ENCODE data around the gene PALLD. TPM values are rescaled to one million over a fixed set of nuclear protein-coding genes. Genes with fewer than 3 reads are reported as not detected.

Gene PALLD
- polyA plus RNA-seq, 3 donors = 6.1 to 11.8 (median 9.9) TPM

- Mint-ChIP-seq H3K4me3 (no peak overlapping the region), H3K36me3 (no peaks in the 10 kb centered on the region), H3K9me3 (no peaks in the 10 kb centered on the region)
Measured at GRCh38 chr4:168845897-168846296, 349.0 kb downstream of the PALLD start.

GRCh38 chr4:168846414-168846813 lies 349.6 kb downstream of the PALLD start:
- no peak overlapping the region for H3K9ac ChIP-seq (ENCODE audit: insufficient read depth, low read length, poor library complexity, severe bottlenecking)
- H3K4me2 ChIP-seq (replicated peaks; ENCODE audit: extremely low read depth, low read length, poor library complexity, severe bottlenecking) = no peak overlapping the region
- H3K4me1 ChIP-seq (ENCODE audit: control insufficient read depth in 1 of 2, insufficient read depth in 2 of 2, low read length in 2 of 2) = peaks cover 15 to 30% of the 10 kb centered on the region in 2 donors
- no peaks in the 10 kb centered on the region for H3K36me3 Mint-ChIP-seq
- H3K27ac ChIP-seq (ENCODE audit: low read depth in 1 of 2, low read length in 2 of 2) = no peak overlapping the region
- H3K36me3 ChIP-seq (replicated peaks in 1 of 2; ENCODE audit: control insufficient read depth in 1 of 2, insufficient read depth in 2 of 2, low read length in 2 of 2) = no peaks in the 10 kb centered on the region
- no peak overlapping the region for H3K27ac Mint-ChIP-seq
- no peak overlapping the region for H3K4me3 ChIP-seq (replicated peaks in 1 of 3; ENCODE audit: low read depth in 2 of 3, low read length in 3 of 3)
- no peaks in the 10 kb centered on the region for H4K20me1 ChIP-seq (ENCODE audit: insufficient read depth, low read length)
- H3K4me1 Mint-ChIP-seq = peaks cover 30% of the 10 kb centered on the region
- H3K4me3 Mint-ChIP-seq = no peak overlapping the region
- H3K27me3 Mint-ChIP-seq (ENCODE audit: low read depth in 3 of 3) = peaks cover 2 to 4% (median 3%) of the 10 kb centered on the region in 3 donors
- no peak for DNase-seq
- H3K9me3 ChIP-seq (replicated peaks in 1 of 2; ENCODE audit: control insufficient read depth in 1 of 2, insufficient read depth in 1 of 2, low read length in 2 of 2) = no peaks in the 10 kb centered on the region
- no peak overlapping the region for H2AFZ ChIP-seq (ENCODE audit: insufficient read depth, low read depth, low read length, poor library complexity, severe bottlenecking)
- 100% methylated on average over 1 of the region's 4 CpGs for WGBS (ENCODE audit: insufficient coverage)
- H3K79me2 ChIP-seq (ENCODE audit: insufficient read depth, low read length) = no peaks in the 10 kb centered on the region
- intact Hi-C loops (cut with micrococcal nuclease) = no loop called here
- no peaks in the 10 kb centered on the region for H3K27me3 ChIP-seq (ENCODE audit: control insufficient read depth in 2 of 2, insufficient read depth in 2 of 2, low read length in 2 of 2)
- H3K9me3 Mint-ChIP-seq = no peaks in the 10 kb centered on the region
- TF ChIP-seq, protein P1, sequence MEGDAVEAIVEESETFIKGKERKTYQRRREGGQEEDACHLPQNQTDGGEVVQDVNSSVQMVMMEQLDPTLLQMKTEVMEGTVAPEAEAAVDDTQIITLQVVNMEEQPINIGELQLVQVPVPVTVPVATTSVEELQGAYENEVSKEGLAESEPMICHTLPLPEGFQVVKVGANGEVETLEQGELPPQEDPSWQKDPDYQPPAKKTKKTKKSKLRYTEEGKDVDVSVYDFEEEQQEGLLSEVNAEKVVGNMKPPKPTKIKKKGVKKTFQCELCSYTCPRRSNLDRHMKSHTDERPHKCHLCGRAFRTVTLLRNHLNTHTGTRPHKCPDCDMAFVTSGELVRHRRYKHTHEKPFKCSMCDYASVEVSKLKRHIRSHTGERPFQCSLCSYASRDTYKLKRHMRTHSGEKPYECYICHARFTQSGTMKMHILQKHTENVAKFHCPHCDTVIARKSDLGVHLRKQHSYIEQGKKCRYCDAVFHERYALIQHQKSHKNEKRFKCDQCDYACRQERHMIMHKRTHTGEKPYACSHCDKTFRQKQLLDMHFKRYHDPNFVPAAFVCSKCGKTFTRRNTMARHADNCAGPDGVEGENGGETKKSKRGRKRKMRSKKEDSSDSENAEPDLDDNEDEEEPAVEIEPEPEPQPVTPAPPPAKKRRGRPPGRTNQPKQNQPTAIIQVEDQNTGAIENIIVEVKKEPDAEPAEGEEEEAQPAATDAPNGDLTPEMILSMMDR (IDR thresholded peaks at IDR 0.05) = no peak

More at GRCh38 chr4:168845897-168846296, 349.0 kb downstream of the PALLD start:
- H3K27ac ChIP-seq (ENCODE audit: low read depth in 1 of 2, low read length in 2 of 2) = no peak overlapping the region
- H3K9ac ChIP-seq (ENCODE audit: insufficient read depth, low read length, poor library complexity, severe bottlenecking) = no peak overlapping the region
- no peak for DNase-seq
- no peak overlapping the region for H3K4me3 ChIP-seq (replicated peaks in 1 of 3; ENCODE audit: low read depth in 2 of 3, low read length in 3 of 3)
- no CpG with 5 or more reads among the region's 2 CpGs for WGBS (ENCODE audit: insufficient coverage)
- H3K4me1 Mint-ChIP-seq = peaks cover 29% of the 10 kb centered on the region
- intact Hi-C loops (cut with micrococcal nuclease) = no loop called here
- H3K4me2 ChIP-seq (replicated peaks; ENCODE audit: extremely low read depth, low read length, poor library complexity, severe bottlenecking) = no peak overlapping the region
- H3K36me3 ChIP-seq (replicated peaks in 1 of 2; ENCODE audit: control insufficient read depth in 1 of 2, insufficient read depth in 2 of 2, low read length in 2 of 2) = no peaks in the 10 kb centered on the region
- H3K27me3 ChIP-seq (ENCODE audit: control insufficient read depth in 2 of 2, insufficient read depth in 2 of 2, low read length in 2 of 2) = no peaks in the 10 kb centered on the region
- peaks cover 3 to 4% (median 4%) of the 10 kb centered on the region in 3 donors for H3K27me3 Mint-ChIP-seq (ENCODE audit: low read depth in 3 of 3)
- H3K79me2 ChIP-seq (ENCODE audit: insufficient read depth, low read length) = no peaks in the 10 kb centered on the region
- no peak overlapping the region for H2AFZ ChIP-seq (ENCODE audit: insufficient read depth, low read depth, low read length, poor library complexity, severe bottlenecking)
- peaks cover 15 to 30% of the 10 kb centered on the region in 2 donors for H3K4me1 ChIP-seq (ENCODE audit: control insufficient read depth in 1 of 2, insufficient read depth in 2 of 2, low read length in 2 of 2)
- H3K27ac Mint-ChIP-seq = no peak overlapping the region
- no peaks in the 10 kb centered on the region for H4K20me1 ChIP-seq (ENCODE audit: insufficient read depth, low read length)
- TF ChIP-seq, protein P1 (IDR thresholded peaks at IDR 0.05) = no peak
- no peaks in the 10 kb centered on the region for H3K9me3 ChIP-seq (replicated peaks in 1 of 2; ENCODE audit: control insufficient read depth in 1 of 2, insufficient read depth in 1 of 2, low read length in 2 of 2)

Measured in CD14-positive monocyte (primary cell).